Stimulated activated CD8-positive, alpha-beta memory T cell treated with anti-CD3 and anti-CD28 coated beads, Interleukin-15, amount 100 ng/mL, for 48 hours (primary cell): Measurements from ENCODE around the gene OR6C6.
"Not testable (repeated sequence)": the region's sequence is repeated elsewhere in the genome, so short reads cannot be mapped to it uniquely, and the experiment has no call there.

Experiments used
- DNase-seq, 2 donors: peaks; one replicate each; pipeline ENCODE4 v3.0.0-alpha.2; 2020; ENCODE audit warnings: low read depth in 2 of 2

Gene OR6C6

DNA sequence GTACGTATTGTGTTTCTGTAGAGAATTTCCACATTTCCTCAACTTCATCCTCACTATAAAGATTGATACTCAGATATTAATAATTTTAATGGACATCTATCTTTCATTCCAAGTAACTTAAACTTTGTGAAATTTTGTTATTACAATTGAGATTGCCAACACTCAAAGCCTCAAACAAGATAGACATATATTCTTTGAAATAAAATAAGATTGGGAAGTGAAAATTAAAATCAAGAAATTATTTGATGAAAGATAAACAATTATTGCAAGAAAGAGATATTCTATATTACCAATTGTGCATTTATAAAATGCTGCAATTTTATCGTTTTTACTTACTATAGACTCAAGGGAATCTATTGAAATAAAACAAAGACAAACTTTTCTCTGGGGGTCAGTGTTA is at the start of gene OR6C6:
Gene OR6C6 (minus strand): TSS at position 101 of the 400 bp plus-strand sequence. CDS start 1,337 bp downstream, outside the sequence.
- no peak for DNase-seq

DNA sequence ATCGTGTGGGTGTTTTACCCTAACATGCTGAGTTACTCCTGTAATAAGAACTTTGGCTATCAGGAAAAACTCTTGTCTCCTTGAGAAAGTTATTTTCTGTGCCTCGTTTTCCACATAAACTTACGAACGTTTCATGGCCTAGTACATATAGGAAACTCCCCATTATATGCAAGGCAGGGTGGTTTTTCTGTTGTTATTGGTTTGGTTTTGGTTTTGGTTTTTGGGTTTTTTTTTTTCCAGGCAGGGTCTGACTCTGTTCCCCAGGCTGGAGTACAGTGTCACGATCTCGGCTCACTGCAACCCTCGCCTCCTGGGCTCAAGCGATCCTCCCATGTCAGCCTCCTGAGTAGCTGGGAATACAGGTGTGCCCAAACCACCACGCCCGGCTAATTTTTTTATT is 39.6 kb upstream of the OR6C6 start:
- no peak for DNase-seq

DNA sequence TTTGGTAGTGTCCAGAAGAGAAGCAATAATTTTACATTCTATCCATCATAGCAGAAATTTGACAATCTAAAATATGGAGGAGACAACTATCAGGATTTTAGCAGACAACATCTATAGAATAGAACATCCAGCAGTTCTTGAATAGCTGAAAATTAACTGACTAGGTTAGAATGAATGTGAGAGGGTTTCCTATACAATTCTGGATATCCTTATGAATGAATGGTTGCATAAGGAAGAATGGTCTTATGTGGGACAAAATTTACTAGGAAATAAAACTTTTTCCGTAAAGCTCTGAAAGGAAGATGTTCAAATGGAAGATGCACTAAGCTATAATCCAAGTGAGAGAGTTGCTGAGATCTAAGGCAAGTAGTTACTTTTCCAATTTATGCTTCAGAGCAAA is 34.1 kb upstream of the OR6C6 start, which contains the start of gene OR6C3:
Gene OR6C3 (plus strand): TSS at position 301 of the 400 bp plus-strand sequence. CDS start 955 bp downstream, outside the sequence.
- DNase-seq: no peak

DNA sequence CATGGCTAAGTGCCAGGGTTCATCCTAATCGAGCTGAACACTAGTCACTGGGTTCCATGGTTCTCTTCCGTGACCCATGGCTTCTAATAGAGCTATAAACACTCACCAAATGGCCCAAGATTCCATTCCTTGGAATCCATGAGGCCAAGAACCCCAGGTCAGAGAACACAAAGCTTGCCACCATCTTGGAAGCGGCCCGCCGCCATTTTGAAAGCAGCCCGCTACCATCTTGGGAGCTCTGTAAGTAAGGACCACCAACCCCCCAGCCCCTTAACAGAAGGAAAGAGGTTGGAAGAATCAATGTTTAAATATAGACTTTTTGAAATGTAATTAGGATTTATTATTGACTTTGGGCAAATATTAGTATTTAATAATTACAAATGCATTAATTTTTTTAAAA is 29.4 kb upstream of the OR6C6 start:
- not testable (repeated sequence) for DNase-seq

DNA sequence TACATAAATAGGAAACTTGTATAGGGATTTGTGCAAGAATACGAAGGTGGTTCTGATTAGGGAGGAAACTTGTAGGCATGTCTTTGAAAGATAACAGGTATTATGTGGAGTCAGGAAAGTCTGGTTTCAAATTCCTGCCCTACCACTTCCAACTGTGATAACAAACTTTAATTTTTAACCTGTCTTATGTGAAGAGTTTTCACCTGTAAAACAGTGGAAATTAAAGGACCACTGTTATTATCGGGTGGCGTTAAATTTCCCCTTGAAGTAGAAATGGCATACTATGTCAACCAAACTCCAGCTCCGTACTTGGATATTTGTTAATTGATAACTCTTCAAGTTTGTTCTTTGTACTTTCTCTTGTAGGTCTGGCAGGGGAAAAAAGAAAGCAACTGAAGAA is 23.8 kb upstream of the OR6C6 start:
- DNase-seq: no peak

DNA sequence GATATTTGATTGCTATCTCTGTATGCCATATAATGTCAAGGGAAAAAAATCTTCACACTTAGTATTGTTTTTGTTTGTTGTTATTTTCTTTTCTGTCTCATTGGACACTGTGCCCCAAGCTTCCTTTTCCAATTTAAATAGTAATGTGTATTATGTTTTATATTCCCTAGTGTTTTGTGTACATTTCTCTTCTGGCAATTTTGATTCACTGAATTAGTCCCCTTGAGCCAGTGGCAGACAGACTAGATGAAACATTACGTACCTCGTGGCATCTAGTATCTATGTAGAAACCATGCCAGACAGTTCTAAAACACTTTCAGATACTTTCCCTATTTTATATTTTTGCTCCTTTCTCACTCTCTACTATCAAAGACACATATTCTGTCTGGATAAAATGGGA is 17.7 kb upstream of the OR6C6 start, which contains the start of gene OR6C1:
Gene OR6C1 (plus strand): TSS at position 301 of the 400 bp plus-strand sequence. CDS start 6,257 bp downstream, outside the sequence.
- no peak for DNase-seq

DNA sequence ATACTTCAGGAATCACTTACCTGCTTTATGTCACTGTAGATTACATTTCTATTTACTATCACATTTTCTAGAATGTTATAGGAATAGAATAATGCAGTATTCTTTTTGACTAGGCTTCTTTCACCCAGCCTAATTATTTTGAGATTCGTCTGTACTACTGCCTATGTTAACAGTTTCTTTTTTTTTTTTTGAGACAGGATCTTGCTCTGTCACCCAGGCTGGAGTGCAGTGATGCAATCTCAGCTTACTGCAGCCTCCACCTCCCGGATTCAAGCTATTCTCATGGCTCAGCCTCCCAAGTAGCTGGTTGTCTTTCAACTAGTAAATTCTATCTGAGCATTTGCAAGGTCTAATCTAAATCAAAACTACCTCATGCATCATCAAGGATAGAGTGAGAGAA is 6.4 kb downstream of the OR6C6 start:
- no peak for DNase-seq

DNA sequence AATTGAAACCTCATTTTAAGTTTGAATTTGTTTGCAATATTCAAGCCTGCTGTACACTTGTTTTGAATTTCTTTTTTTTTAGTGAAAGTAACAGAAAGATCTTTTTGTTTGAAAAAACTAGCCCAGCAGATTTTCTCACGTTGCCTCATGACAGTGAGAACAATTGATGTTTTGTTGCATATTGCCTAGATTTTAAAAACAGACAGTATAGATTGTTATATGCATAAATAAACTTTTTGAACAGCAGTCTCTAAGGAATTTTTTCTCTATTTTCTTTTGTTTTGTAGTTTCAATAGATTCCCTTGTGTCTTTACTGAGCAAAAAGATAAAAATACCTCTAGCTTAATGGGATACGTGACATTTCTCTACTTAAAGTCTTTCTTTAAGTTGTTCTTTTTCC is 15.4 kb downstream of the OR6C6 start:
- DNase-seq: no peak

DNA sequence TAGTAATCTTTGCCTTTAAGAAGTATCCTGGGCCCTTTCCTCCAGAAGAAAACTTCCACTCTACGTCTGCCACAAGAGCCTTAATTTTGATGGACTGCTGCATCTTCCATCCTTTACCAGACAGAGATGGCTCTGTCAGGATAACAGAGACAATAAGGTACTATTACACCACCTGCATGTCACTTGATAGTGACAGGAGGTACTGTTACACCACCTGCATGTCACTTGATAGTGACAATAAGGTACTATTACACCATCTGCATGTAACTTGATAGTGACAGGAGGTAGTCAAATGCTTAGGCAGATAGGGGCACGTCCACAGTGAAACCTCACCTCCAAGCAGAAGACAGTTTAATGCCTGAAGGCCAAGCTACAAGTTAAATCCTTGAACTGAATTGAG is 38.1 kb downstream of the OR6C6 start:
- DNase-seq: no peak

DNA sequence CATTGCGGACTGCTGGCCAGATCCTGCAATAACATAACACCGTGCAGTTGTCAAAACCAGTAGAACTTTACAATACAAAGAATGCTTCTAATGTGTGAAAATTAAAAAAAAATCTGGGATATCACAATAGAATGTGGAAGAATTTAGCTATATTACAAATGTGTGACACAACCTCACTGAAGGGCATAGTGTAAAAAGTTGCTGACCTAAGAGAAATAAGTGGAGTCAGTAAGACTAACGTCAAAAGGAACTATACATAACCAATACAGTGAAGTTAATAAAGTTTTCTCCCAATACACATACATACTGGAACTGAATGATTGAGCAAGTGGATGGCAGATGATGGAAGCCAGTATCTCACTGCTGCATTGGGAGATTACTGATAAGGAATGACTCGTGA is 39.5 kb downstream of the OR6C6 start:
- no peak for DNase-seq

DNA sequence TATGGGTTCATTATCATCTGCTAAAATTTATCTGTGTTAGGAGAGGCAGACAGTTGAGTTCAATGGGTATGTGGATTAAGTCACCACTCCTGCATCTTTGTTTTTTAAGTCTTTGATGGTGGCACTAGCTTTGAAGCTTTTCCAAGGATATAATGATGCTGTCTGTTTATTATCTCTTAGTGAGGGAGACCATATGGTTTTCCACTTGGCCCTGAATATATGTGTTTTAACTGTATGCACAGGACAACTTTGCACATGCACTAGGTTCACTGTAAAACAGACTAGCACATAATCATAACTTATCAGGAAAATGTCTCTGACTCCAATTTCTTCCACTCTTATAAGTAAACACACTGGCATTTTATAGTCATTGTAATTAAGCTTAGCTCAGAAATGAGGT is 43.1 kb downstream of the OR6C6 start:
- DNase-seq: no peak

DNA sequence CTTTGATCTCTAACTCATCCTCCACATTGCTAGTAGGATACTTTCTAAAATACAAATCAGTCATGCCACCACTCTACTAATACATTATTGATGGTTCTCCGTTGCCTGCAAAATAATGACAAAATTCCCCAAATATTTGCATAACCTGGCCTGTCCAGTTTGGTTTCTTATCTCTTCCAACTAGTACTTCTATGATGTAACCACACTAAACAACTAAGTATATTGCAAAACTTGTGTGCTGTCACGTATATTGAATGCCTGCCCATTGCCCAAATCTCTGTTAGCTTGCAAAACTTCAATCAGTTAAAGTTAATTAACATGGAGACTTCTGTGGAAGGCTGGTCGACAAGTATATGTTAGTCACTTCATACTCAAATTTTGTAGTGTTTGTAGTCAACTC is 45.4 kb downstream of the OR6C6 start:
- no peak for DNase-seq

DNA sequence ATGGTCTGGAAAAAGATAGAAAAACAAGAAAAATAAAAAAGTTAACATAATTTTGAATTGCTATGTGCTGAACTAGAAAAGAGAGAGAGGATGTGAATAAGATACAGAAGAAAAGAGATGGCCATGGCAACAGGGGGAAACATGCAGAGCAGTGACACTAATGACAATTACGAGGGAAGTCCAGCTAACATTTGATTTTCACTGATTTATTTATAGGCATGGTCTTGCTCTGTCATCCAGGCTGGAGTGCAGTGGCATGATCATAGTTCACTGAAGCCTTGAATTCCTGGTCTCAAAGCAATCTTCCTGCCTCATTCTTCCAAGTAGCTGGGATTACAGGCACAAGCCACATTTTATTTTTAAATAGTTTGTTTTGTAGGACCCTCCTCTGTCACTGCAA is 50.2 kb downstream of the OR6C6 start:
- no peak for DNase-seq

DNA sequence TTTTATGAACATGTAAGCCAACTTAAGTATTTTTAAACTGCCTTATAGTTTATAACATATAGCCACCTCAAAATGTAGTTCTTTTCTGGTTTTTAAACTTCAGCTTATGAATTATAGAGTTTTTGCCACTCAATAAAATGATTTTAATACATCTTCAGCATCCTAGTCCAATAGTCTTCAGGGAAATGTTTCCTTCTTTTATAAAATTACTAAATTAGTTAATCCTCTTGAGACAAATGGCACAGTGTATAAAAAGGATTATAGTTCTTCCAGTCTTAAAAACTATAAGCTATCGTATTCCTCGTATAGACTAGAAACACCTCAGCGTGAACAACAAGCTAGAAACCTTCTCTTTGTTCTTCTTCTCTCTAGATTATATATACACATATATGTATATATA is 52.1 kb downstream of the OR6C6 start, which contains the start of gene OR6C74:
Gene OR6C74 (plus strand): TSS at position 301 of the 400 bp plus-strand sequence. CDS start 2,679 bp downstream, outside the sequence.
- no peak for DNase-seq
